ENCODE measurements around the gene AOC2.
"Not testable (repeated sequence)": the region's sequence is repeated elsewhere in the genome, so short reads cannot be mapped to it uniquely, and the experiment has no call there.

The AOC2 gene

DNA sequence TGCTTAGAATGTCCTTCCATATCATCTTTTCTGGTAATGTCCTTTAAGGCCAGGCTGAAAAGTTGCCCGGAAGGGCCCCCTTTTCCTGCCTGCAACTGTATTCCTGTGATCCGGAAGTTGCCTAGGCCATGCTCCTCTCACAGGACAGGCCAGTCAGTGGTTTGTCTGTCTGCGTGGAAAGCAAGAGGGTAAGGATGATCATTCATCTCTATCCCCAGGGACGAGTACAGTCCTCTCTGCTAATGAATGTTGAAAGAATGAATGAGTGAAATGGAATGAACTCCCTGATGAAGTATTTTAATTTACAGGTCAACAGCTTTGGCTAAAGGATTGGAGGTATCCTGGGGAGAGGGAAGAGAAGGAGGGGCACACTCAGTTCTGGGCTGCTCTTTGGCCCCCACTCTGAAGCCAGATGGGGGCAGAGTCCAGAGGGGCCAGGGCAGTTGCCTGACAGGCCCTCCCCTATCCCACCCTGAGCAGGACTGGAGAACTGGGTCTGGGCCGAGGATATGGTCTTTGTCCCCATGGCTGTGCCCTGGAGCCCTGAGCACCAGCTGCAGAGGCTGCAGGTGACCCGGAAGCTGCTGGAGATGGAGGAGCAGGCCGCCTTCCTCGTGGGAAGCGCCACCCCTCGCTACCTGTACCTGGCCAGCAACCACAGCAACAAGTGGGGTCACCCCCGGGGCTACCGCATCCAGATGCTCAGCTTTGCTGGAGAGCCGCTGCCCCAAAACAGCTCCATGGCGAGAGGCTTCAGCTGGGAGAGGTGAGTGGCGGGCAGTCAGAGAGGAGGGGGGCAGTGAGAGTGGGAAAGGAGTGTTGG lies 9.8 kb downstream of the AOC2 start:
- no peak for DNase-seq

DNA sequence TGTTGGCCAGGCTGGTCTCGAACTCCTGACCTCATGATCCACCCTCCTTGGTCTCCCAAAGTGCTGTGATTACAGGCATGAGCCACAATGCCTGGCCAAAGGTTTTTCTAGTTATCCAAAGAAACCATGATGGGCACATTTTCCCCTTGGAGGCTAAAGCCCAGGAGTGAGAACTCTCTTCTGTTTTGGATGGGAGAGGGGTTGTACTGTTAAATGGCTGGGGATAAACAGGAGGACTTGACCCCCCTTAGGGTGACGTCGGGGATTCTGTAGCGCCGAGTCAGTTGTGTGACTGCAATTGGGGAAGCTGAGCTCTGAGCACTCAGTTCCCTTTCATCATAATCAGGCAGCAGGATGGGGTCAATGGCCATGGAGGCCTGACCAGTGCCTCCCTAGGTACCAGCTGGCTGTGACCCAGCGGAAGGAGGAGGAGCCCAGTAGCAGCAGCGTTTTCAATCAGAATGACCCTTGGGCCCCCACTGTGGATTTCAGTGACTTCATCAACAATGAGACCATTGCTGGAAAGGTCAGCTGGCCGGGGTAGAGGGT lies 10.7 kb downstream of the AOC2 start:
- DNase-seq: no peak

DNA sequence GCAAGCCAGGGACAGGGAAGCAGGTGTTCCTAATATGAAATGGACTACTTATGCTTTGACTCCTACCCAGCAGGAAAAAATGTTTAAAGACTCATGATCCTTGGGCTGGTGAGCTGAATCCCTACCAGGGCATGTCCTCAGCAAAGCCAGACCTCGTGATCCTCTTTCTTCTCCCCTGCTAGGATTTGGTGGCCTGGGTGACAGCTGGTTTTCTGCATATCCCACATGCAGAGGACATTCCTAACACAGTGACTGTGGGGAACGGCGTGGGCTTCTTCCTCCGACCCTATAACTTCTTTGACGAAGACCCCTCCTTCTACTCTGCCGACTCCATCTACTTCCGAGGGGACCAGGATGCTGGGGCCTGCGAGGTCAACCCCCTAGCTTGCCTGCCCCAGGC lies 11.7 kb downstream of the AOC2 start:
- not testable (repeated sequence) for DNase-seq

DNA sequence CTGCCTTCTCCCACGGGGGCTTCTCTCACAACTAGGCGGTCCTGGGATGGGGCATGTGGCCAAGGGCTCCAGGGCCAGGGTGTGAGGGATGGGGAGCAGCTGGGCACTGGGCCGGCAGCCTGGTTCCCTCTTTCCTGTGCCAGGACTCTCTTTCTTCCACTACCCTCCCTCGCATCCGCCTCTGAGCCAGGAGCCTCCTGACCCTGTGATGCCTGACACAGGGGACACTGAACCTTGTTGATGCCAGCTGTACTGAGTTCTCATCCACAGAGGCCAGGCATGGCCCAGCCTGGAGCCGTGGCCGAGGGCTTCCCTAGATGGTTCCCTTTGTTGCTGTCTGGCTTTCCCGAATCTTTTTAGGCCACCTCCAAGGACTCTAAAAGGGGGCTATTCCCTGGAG lies 12.1 kb downstream of the AOC2 start:
- DNase-seq: not testable (repeated sequence)

DNA sequence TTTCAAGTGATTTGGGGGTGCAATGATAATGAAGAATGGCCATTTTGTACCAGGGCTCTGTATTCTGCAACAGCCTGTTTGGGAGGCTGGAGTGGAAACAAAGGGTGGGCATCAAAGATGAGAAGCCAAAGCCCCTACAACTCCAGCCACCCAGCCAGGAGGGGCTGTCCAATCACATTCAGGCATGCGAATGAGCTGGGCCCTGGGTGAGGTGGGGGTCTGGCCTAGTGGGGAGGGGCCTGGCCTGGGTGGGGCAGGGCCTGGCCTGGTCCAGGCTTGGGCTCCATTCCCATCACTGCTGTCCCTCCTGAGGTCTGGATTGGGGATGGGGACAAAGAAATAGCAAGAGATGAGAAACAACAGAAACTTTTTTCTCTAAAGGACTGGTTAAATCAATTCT lies 13.0 kb downstream of the AOC2 start:
- DNase-seq: no peak

DNA sequence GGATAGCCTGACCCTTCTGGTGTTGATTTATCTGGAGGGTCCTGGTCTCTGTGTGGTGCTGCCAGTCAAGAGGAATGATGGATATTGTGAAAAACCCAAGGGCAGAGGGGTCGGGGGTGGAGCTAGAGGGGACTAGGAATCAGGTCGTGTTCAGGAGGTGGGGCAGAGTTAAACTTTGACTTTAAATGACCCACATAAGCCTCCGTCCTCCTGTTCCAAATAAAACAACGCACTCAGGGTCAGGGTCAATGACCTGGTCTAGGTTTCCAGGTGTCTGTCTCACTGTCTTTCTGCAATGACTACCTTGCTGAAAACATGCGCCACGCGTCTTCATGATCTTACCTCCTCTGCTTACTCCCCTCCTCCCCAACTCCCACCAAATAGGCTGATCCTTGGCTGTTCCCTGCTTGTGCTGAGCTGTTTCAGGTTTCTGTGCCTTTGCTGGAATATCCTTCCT lies 21.3 kb downstream of the AOC2 start:
- DNase-seq: no peak

DNA sequence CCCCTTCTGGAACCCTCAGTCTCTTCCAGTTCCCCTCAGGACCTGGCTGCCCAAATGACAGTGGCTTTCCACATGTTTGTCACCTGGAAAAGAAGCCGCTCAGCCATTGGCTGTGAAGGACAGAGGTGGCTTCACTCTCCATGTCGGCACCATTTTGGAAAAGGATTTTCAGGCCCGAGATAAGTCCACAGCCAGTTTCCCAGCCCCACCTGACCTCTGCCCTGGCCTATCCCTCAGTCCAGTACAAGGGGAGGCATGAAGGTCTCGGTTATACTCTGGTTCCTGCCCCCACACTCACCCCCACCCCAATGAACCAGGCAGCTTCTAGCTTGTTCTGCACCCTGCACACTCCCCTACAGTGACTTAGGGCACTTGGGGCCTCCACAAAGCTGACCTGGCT lies 21.8 kb downstream of the AOC2 start:
- no peak for DNase-seq

DNA sequence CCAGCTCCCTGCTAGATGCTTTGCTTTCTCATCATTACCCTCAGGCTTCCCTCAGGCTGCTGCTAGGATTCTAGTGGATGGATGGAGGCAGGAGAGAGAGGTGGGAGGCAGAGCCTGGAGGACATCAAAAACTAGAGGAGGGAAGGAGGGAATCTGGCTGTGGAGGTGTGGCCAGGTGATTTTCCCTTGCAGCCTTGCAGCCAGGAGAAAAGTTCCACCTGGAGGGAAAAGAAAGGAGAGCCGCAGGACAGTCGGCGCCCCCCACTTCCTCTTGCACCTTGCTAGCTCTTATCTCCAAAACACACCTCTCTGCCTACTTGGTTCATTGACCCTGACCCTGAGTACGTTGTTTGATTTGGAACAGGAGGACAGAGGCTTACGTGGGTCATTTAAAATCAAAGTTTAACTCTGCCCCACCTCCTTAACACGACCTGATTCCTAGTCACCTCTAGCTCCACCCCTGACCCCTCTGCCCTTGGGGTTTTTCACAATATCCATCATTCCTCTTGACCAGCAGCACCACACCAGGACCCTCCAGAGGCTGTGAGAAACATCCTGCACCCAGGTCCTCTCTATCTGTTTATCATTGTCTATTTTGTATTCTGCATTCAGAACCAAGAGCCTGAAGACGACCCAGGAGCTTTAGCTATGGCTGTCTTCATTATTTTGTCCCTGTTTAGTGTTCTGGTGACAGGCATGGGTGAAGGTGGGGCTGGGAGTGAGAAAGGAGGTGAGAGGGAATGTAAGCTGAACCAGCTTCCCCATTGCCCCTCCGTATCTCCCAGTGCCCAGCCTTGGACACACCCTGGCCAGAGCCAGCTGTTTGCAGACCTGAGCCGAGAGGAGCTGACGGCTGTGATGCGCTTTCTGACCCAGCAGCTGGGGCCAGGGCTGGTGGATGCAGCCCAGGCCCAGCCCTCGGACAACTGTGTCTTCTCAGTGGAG lies 22.5 kb downstream of the AOC2 start:
- no peak for DNase-seq

DNA sequence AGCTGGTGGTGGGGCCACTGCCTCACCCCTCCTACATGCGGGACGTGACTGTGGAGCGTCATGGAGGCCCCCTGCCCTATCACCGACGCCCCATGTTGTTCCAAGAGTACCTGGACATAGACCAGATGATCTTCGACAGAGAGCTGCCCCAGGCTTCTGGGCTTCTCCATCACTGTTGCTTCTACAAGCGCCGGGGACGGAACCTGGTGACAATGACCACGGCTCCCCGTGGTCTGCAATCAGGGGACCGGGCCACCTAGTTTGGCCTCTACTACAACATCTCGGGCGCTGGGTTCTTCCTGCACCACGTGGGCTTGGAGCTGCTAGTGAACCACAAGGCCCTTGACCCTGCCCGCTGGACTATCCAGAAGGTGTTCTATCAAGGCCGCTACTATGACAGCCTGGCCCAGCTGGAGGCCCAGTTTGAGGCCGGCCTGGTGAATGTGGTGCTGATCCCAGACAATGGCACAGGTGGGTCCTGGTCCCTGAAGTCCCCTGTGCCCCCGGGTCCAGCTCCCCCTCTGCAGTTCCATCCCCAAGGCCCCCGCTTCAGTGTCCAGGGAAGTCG lies 23.4 kb downstream of the AOC2 start:
- DNase-seq: not testable (repeated sequence)

DNA sequence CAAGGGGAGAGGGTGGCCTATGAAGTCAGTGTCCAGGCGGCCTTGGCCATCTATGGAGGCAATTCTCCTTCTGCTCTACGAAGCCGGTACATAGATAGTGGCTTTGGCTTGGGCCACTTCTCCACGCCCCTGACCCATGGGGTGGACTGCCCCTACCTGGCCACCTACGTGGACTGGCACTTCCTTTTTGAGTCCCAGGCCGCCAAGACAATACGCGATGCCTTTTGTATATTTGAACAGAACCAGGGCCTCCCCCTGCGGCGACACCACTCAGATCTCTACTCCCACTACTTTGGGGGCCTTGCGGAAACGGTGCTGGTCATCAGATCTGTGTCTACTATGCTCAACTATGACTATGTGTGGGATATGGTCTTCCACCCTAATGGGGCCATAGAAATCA lies 24.0 kb downstream of the AOC2 start:
- no peak for DNase-seq

DNA sequence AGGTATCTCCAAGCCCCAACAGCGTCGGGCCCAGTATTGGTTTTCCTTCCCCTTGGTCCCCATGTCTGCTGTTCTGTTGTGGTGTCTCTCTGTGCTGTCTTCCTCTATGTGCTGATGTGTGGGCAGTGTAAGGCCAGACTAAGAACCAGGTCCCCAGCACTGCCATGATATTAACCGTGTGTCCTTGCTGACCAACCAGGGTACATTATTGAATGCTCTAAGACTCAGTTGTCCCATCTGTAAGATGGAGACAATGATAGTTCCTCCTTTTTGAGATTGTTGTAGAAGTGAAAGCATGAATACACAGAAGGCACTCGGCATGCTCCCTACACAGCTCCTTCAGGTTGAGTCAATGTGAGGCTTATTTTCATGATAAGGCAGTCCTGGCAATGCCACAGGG lies 27.3 kb downstream of the AOC2 start:
- no peak for DNase-seq

DNA sequence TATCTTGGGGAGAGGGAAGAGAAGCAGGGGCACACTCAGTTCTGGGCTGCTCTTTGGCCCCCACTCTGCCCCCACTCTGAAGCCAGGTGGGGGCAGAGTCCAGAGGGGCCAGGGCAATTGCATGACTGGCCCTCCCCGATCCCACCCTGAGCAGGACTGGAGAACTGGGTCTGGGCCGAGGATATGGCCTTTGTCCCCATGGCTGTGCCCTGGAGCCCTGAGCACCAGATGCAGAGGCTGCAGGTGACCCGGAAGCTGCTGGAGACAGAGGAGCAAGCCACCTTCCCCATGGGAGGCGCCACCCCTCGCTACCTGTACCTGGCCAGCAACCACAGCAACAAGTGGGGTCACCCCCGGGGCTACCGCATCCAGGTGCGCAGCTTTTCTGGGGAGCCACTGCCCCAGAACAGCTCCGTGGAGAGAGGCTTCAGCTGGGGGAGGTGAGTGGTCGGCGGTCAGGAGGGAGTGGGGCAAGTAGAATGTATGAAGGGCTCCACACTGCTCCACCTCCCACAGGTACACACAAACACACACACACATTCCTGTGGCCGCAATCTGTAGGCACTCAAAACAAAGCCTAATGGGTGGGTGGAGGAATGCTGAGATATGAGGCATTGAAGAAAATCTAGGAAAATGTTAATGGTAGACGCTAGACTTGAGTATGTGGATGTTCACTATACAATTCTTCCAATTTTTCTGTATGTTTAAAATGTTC lies 28.0 kb downstream of the AOC2 start:
- no peak for DNase-seq

DNA sequence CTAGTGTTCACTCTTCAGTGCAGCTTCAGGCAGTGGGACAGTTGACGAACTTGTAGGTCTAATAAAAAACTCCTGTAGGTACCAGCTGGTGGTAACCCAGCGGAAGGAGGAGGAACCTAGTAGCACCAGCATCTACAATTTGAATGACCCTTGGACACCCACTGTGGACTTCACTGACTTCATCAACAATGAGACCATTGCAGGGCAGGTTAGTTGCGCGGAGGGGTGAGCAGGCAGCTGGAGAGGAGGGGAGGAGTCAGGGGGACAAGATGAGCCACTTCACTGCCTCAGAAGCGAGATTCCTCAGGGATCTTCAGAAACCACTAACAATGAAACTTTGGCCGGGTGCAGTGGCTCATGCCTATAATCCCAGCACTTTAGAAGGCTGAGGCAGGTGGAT lies 28.9 kb downstream of the AOC2 start:
- DNase-seq: no peak

DNA sequence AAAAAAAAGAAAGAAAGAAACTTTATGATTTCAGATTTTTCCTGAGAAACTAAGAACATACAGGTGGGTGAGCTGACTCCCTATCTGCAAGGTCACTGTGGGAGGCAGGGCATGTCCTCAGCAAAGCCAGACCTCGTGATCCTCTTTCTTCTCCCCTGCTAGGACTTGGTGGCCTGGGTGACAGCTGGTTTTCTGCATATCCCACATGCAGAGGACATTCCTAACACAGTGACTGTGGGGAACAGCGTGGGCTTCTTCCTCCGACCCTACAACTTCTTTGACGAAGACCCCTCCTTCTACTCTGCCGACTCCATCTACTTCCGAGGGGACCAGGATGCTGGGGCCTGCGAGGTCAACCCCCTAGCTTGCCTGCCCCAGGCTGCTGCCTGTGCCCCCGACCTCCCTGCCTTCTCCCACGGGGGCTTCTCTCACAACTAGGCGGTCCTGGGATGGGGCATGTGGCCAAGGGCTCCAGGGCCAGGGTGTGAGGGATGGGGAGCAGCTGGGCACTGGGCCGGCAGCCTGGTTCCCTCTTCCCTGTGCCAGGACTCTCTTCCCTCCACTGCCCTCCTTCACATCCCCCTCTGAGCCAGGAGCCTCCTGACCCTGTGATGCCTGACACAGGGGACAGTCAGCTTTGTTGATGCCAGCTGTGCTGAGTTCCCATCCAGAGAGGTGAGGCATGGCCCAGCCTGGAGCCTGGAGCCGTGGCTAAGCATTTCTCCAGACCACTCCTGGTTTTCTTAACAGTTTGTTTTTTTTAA lies 29.7 kb downstream of the AOC2 start:
- DNase-seq: not testable (repeated sequence)

DNA sequence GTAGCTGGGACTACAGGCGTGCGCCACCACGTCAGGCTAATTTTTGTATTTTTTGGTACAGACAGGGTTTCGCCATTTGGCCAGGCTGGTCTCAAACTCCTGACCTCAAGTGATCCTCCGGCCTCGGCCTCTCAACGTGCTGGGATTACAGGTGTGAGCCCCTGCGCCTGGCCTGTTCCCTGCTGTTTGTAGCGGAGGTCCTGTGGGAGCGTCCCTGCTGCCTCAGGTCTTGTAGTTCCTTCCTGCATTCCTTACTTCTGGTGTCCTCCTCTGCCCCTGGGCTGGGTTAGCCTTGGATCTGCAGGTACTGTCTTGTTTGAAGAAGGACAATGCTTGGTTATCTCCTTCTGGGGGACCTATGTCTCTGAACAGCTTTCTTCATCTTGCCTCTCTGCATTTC lies 32.7 kb downstream of the AOC2 start:
- no peak for DNase-seq

DNA sequence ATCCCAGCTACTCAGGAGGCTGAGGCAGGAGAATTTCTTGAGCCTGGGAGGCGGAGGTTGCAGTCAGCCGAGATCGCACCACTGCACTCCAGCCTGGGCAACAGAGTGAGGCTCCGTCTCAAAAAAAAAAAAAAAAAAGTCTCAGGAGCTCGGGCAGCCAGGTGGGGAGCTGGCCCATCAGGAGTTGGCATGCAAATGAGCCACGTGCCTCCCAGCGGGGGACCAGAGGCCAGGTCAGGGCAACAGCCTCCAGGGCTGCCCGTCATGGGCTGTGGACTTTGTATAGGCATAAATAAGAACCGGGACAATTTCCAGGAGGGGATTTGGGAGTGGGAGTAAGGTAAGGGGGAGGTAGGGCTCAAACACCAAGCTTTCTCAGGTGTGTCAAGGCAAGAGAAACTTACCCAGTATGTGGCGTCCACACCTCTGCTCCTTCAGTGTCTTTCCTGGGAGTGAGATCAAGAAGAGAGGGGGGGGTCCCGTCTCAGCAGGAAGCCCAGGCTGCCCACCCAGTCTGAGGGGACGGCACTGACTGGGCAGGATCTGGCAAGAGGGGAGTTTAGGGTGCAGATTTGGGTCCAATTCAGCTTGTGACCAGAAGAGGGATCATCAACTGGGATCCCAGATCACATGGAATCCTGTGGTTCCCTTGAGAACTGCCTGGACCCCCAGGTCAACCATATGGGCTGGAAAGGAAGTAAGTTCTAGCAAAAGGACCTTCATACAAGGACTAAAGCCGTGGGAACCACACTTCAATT lies 33.9 kb downstream of the AOC2 start:
- DNase-seq: no peak

DNA sequence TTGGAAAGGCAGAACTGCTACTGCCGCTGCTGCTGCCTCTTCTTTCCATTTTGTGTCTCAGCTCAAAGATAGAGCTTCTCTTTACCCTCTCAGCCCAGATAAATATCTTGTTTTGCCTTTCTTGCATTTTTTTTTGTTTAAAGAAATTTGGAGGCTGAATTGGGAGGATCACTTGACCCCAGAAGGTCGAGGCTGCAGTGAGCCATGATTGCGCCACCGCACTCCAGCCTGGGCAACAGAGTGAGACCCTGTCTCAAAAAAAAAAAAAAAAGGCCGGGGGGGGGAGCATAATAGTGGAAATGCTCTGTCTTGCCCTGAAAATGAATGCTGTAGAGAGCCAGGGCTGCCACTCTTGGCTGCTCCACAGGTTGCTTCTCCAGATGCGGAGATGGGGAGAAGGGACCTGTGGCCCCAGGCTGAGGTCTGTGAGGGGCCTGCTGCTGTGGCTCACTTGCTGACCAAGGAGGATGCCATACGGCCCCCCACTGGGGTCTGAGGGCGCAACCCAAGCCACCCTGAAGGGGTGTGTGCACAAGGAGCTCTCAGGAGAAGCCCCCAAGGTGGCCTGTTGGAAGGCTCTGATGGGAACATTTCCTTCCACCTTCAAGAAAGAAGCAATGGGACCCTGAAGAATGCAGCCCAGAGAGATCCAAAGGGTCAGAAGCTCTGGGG lies 34.7 kb downstream of the AOC2 start:
- no peak for DNase-seq

DNA sequence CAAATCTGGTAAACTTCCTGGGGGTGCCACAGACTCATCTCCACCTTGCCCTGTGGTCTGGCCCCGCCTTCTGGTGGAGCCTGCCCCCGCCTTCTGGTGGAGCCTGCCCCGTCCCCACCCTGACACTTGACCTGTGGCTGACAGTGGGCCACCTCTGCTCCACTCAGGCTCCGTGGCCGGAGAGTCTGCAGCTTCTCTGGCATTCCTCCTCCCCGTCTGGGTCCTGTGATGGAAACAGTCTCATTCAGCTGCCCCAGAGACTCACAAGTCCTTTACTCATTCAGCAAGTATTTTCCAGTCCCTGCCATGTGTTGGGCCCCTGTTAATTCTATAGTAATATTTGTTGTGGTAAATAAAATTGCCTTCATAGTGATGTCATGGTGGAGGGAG lies 35.2 kb downstream of the AOC2 start:
- peak; percentile 21 for DNase-seq

DNA sequence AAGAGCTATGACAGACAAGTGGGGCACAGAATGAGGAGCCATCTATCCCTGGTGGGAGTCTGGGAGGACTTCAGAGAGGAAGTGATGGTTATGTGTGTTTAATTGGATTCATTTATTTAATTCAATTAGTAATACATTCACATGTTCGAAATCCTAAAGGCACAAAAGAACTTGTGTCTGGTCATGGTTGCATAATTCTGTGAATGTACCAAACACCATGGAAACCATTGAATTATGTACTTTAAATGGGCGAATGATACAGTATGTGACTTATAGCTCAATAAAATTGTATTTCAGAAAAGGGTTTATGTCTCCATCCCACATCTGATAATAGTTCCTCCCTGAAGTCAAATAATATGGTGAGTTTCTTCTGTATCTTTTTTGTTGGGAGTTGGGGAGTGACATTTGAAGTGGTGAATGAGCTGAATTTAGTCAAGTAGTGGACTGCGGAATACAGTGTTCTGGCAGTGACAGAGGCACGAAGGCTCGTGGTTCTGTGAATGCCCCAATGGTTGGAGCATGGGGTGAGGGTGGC lies 36.5 kb downstream of the AOC2 start:
- DNase-seq: no peak

DNA sequence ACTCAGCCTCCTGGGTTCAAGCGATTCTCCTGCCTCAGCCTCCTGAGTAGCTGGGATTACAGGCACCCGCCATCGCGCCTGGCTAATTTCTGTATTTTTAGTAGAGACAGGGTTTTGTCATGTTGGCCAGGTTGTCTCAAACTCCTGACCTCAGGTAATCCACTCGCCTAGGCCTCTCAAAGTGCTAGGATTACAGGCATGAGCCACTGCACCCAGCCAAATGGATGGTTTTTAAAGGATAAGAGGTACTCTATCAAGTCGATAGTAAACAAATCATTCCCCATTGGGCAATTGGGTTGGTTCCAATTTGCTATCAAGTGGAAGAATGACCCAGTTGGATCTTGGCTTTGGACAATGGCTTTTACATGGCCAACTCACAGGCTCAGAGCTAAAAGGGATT lies 37.3 kb downstream of the AOC2 start:
- DNase-seq: not testable (repeated sequence)
